Suppressor macrophage treated with lipopolysaccharide for 4 hours (primary cell): ENCODE measurements around the gene CUBN.

Experiments
- DNase-seq: peaks from one replicate; pipeline ENCODE4 v3.0.0-alpha.2; 2020

The CUBN gene

GRCh38 chr10:16905320-16905719 lies 224.3 kb downstream of the CUBN start:
- no peak for DNase-seq

- peak; percentile 23 for DNase-seq
Observed at GRCh38 chr10:16904639-16905061, 225.0 kb downstream of the CUBN start.

- no peak for DNase-seq
Observed at GRCh38 chr10:16904049-16904448, 225.6 kb downstream of the CUBN start.

- DNase-seq: no peak
Observed at GRCh38 chr10:16902606-16903005, 227.0 kb downstream of the CUBN start.

GRCh38 chr10:16901106-16901505 lies 228.5 kb downstream of the CUBN start:
- no peak for DNase-seq

DNA sequence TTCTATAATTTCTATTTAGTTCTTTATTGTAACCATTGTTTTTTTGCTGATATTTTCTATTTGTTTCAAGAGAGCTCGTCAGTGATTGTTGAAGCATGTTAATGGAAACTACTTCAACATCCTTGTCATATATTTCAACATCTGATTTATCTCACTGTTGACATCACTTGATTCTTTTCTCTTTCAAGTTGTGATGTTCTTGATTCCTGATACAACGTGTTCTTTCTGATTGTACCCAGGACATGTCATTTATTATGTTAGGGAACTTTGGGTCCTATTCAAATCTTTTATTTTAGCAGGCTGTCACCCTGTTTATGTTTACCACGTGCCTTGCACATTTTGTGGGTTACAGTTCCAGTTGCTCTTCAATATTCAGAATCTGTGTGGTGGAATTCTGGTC lies 232.6 kb downstream of the CUBN start:
- no peak for DNase-seq

DNA sequence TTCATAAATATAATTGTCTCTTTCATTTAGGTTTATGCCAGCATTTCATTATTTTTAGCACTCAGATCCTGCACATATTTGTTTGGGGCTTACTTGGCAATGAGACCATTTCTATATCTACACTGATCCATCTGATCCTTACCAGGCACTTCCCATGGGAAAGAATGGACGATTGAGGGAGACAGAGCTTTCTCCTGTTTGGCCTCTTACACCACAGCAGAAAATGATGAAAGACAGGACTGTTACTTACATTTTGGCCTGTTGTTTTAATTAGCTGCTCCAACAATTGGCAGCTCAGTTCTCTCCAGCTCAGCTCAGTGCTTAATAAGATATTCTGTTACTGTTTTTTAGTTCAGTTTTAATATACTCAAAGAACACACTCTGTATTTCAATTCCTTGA lies 234.8 kb downstream of the CUBN start:
- no peak for DNase-seq

GRCh38 chr10:16893664-16894063 lies 235.9 kb downstream of the CUBN start:
- no peak for DNase-seq

GRCh38 chr10:16891375-16892313 lies 238.0 kb downstream of the CUBN start:
- peak; percentile 69 for DNase-seq

DNA sequence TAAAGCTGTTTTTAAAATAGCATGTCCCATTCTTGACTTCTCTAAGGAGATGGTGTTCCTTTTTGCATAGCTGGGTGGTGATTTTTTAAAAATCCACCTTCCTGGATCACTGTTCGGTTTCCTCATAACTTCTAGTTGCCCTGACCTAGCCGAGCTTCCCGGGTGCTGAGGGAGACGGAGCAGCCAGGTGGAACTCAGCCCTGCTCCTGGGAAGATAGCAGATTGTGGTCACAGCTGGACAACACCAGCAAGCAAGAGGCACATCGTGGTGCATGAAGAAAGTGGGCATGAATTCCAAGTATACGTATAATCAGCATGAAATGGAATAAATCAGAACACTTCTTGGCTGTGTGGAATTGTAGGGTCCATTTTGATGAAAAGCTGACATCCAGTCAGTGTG lies 238.9 kb downstream of the CUBN start:
- no peak for DNase-seq

DNA sequence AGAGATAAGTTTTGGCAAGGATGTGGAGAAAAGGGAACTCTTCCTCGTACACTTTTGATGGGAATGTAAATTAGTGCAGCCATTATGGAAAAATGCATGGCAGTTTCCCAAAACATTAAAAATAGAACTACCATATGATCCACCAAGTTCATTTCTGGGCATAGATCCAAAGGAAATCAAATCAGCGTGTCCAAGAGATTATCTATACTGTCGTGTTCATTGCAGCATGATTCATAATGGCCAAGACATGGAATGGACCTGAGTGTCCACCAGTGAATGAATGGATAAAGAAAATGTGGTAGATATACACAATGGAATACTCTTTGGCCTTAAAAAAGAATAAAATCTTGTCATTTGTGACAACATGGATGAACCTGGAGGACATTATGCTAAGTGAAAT lies 242.0 kb downstream of the CUBN start:
- DNase-seq: no peak

DNA sequence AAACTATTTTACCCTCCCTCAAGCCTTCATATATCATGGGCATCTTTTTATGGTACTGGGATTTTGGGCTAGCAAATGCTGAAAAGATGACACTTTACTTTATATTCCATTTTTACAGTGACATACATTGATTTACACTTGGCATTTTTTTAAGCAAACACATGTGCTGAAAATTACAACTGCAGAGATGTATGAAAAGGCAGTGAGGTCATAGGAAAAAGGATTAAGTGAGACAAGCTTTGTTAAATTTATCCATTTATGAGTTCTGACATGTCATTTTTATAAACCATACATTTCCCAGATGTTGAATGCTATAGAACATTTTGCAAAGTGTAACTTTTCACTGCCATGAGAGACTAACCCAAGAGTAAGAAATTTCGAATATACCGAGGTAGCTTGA lies 243.6 kb downstream of the CUBN start:
- DNase-seq: no peak

GRCh38 chr10:16884497-16884896 lies 245.1 kb downstream of the CUBN start:
- DNase-seq: no peak

GRCh38 chr10:16883084-16883483 lies 246.5 kb downstream of the CUBN start:
- DNase-seq: no peak

GRCh38 chr10:16870331-16870730 lies 259.3 kb downstream of the CUBN start:
- no peak for DNase-seq

- DNase-seq: no peak
Observed at GRCh38 chr10:16867990-16868389, 261.6 kb downstream of the CUBN start.

DNA sequence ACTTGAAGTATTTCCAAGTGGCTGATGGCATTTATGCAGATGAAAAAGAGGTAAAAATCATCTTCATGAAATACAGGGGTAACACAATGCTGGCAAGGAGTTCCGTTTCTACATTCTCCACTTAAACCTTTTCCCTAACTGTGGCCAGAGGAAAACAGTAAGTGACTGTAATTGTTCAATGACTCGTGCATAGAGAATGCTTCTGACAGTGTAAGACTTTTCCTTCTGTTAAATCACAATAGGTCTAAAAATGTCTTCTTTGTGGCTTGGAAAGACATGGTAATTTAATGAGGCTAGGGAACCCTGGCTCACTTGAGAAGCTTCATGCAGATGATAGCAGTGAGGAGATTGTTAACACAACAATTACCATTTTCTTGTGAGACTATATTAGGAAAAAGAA lies 262.1 kb downstream of the CUBN start:
- no peak for DNase-seq

DNA sequence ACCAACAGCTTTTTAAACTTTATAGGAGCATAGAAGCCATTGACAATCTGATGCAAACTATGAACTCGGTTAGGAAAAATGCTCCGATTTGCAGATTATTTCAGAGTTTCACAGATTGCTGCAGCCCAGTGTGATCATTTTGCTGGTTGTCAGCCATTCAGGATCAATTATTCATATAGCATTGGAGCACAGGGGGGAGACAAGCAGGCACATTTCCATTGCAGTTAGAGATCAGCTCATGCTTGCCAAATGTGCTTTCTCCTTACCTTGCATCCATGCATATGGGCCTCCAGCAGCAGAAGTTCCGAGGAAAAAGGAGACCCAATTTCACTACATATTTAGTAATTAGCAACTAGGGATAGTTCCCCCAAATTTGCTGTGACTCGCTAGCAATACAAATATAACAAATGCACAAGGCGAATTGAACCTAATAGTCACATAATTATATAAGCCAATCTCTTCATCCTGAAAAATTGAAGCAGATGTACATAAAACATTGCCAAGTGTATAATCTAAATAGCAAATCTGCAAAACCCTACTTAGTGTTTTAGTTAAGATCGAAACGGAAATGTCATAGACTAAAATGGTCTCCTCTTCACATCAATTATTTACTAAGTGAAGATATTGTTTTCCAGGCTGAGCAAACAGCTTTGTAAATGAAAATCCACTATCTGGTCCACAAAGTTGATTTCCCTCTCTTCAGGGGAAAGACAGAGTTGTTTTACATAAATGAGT lies 262.9 kb downstream of the CUBN start:
- no peak for DNase-seq

DNA sequence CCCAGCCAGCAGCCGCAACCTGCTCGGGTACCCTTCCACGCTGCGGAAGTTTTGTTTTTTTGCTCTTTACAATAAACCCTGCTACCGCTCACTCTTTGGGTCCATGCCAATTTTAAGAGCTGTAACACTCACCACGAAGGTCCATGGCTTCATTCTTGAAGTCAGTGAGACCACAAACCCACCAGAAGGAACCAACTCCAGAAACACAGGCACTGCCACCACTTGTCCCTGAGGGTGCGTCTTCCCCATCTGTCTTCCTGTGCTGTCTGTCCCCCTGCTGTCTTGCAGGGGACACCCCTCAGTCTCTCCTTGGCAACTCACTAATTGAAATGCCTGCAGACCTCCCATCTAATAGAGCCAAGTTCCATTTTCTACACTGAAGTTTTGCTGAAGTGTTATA lies 263.8 kb downstream of the CUBN start:
- DNase-seq: no peak

DNA sequence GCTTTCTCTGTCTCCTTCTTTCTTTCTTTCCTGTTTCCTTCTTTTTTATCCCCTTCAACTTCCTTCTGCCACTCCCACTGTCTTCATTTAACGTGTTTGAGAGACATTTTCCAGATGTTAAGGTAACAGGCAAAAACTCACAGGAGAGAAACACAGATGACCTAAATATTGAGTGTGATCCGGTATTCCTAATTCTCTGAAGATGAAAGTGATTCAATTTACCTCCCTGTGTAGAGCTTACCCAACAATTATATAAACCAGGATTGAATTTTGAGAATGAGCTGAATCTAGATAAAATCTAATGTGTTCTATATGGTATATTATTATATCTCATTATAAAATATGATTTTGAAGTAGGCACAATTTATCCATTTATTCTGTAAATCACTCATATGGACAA lies 265.8 kb downstream of the CUBN start:
- DNase-seq: no peak

DNA sequence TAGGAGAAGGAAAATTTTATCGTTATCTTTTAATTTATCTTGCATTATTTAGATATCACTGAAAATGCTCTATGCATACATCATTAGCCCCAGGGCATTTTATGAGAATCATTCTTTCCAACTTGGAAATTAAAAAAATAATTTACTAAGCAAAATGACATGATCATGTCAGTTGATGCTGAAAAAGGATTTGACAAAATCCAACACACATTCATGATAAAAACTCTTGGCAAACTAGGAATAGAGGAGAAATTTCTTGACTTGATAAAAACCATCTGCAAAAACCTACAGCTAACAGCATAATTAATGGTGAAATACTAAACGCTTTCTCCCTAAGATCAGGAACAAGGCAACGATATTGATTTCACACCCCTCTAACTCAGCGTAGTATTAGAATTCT lies 272.2 kb downstream of the CUBN start:
- DNase-seq: no peak

- DNase-seq: no peak
Observed at GRCh38 chr10:16856567-16856966, 273.0 kb downstream of the CUBN start.

DNA sequence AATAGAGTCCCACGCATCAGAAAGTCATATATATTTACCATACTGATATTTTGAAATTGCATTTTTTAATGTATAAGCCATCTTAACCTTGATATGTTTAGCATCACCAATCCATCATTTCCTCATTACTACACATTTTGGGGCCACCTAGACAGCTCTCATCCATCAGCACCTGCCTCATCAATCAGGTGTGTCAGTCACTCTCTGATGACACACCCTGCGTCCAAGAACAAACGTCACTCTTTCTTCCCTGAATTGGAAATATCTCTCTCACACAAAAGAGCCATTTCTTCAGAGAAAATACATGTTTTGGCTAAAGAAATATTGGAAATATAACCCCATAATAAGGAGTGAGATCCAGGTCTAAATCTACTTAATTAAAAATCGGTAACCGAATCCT lies 273.5 kb downstream of the CUBN start:
- DNase-seq: no peak

DNA sequence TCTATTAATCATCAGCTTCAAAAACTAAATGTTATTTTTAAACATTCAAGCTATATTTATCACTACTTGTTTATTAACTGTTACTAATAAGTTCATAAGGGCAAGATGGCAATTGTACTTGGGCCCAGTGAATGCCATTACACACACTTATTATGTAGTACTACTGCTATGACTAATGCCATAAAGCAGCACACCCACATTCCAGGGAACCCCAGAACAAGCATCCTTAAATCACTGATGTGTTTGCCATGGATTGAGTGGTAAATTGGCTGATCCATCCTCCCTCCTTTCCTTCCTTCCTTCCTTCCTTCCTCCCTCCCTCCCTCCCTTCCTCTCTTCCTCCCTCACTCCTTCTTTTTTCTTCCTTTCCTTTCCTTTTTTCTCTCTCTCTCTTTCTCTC lies 275.0 kb downstream of the CUBN start:
- DNase-seq: peak; percentile 2
